A204.1 (cell line): ENCODE measurements around the gene NBEAL1.
"Not testable (repeated sequence)": the region's sequence is repeated elsewhere in the genome, so short reads cannot be mapped to it uniquely, and the experiment has no call there.

ENCODE experiments used
- FAIRE-seq: peaks from 2 replicates; lab custom pipeline; 2012; peaks lifted over from hg19 to GRCh38; lab: Jason Lieb, UNC

NBEAL1 gene

DNA sequence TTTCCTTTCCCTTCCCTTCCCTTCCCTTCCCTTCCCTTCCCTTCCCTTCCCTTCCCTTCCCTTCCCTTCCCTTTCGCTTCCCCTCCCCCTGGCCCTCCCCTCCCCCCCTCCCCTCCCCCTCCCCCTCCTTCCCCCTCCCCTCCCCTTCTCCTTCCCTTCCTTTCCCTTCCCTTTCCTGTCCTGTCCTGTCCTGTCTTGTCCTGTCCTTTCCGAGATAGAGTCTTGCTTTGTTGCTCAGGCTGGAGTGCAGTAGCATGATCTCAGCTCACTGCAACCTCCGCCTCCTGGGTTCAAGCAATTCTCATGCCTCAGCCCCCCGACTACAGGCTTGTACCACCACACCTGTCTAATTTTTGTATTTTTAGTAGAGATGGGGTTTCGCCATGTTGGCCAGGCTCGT lies 24.5 kb downstream of the NBEAL1 start:
- not testable (repeated sequence) for FAIRE-seq

DNA sequence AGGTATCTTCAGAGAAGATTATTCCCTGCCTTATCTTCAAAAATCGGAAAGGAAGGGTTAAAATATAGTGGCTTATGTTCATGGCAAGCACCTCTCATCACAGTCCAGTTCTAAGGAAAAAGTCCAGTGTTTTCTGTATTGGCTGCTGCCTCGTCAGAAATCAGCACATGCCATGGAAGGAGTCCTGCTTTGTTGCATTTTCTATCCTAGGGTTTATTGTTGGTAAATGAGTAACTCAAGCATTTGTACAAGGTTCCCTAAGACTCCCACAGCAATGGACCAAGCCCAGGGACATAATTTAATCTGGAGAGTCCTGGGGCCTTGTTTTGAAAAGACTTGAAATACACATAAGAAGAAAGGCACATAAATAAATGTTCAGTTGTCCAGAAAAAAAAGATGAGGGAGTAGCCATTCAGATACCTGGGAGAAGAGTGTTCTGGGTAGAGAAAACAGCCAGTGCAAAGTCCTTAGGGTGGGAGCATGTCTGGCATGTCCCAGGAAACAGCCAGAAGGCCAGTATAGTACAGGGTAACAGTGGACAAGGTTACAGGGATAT lies 26.4 kb downstream of the NBEAL1 start:
- no peak for FAIRE-seq

DNA sequence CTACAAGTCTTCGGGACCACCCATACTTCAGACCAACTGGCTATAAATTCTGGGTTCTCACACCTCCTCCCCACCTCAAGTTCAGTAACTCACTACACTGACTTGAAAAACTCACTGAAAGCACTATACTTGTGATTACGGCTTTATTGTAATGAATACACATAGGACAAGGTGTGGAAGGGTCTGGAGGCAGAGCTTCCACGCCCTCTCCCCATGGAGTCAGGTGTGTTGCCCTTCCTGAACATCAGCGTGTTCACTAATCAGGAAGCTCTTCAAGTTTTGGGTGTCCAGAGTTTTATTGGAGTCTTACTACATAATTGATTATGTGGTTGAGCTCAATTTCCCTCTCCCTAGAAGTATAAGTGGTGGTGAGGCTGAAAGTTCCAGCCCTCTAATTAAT lies 27.5 kb downstream of the NBEAL1 start:
- no peak for FAIRE-seq

DNA sequence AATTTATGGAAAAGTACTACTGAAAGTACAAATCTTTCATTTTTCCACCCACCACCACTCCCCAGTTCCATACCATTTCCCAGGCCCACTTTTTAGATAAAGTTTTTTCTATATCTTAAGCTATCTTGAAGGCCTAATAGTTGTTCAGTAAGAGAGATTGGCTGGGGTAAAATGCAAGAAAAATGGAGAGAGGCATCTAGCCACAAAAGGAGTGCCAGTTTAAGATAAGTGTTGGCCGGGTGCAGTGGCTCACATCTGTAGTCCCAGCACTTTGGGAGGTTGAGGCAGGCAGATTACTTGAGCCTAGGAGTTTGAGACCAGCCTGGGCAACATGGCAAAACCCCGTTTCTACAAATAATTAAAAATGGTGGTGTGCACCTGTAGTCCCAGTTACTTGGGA lies 28.6 kb downstream of the NBEAL1 start:
- FAIRE-seq: no peak

DNA sequence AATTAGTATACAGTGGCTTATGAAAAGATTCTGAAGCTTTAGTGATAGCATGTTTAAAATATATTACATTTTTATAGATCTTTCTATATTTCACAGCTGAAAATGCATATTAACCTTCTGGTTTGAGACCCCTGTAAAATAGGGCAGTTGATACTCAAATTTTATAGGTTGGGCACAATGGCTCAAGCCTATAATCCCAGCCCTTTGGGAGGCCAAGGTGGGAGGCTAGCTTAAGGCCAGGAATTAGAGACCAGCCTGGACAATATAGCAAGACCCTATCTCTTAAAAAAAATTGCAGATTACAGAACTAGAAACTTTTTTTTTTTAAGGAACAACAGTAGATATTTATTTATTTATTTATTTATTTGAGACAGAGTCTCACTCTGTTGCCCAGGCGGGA lies 31.2 kb downstream of the NBEAL1 start:
- FAIRE-seq: no peak

DNA sequence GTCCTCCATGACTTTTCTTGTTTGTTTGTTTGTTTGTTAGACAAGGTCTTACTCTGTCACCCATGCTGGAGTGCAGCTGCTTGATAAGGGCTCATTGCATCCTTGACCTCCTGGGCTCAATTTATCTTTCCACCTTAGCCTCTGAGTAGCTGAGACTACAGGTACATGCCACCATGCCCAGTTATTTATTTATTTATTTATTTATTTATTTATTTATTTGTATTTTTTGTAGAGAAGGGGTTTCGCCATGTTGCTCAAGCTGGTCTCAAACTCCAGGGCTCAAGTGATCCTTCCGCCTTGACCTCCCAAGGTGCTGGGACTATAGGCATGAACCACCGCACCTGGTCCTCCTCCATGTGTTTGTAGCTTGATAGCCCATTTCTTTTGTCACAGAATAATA lies 37.9 kb downstream of the NBEAL1 start:
- FAIRE-seq: no peak

DNA sequence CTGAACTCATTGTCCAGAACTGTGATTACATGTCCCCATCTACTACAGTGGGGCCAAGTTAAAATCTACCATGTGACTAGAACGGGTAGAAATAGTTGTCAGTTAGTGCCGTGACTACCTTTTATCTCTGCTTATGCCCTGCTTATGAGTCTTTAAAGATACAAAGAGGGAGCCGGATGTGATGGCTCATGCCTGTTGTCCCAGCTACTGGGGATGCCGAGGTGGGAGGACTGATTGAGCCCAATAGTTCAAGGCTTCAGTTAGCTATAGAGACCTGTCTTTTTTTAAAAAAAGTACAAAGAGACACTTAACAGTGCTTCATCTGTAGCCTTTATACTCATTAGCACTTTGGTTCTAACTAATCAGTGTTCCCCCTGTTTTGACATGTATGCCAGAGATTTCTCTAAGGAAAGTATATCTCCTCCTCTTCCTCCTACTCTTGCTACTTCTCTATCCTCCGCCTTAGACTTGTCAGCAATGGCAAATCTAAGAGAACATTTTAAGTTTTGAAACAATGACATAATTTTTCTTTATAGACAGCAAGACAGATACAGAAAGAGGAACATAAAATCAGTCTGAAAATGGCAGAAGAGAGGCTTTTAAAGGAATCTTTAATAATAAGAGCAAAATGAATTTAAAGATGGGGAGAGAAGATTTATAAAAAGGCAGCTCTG lies 45.0 kb downstream of the NBEAL1 start:
- no peak for FAIRE-seq

DNA sequence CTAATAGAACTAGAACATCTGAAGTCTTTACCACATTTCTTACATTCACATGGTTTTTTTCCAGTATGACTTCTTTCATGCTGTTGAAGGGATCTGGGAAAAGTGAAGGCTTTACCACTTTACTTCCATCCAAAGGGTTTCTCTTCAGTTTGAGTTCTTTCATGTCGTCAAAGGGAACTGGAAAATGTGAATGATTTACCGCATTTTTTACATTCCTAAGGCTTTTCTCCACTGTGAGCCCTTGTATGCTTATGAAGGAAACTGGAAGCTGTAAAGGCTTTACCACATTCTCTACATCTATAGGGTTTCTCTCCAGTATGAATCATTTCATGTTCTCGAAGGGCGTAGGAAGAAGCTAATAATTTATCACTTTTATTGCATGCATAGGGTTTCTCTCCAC lies 46.7 kb downstream of the NBEAL1 start:
- FAIRE-seq: no peak

DNA sequence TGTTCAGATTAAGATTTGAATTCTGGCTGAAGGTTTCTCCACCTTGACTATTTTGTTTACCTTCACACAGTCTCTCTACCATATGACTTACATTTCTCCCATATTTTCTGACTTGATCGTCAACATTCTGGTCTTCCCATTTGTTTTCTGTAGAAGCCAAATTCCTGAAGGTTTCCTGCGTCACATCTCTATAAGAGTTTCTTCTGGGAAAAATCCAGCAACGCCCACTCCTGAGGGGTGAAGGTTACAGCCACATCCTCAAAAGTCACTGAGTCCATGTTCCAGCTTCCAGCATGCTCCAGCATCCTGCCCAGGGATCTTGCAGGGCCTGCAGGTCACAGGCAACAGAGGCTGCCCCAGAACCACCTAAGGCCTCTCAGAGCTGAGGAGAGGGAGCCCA lies 47.5 kb downstream of the NBEAL1 start:
- no peak for FAIRE-seq

DNA sequence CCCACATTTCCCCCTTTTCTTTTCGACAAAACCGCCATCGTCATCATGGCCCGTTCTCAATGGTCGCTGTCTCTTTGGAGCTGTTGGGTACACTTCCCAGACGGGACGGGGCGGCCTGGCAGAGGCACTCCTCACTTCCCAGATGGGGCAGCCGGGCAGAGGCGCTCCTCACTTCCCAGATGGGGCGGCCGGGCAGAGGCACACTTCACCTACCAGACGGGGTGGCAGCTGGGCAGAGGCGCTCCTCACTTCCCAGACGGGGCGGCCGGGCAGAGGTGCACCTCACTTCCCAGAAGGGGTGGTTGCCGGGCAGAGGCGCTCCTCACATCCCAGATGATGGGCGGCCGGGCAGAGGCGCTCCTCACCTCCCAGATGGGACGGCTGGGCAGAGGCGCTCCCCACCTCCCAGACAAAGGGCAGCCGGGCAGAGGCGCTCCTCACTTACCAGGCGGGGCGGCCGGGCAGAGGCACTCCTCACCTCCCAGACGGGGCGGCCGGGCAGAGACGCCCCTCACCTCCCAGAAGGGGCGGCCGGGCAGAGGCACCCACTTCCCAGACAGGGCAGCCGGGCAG lies 51.9 kb downstream of the NBEAL1 start:
- FAIRE-seq: not testable (repeated sequence)

DNA sequence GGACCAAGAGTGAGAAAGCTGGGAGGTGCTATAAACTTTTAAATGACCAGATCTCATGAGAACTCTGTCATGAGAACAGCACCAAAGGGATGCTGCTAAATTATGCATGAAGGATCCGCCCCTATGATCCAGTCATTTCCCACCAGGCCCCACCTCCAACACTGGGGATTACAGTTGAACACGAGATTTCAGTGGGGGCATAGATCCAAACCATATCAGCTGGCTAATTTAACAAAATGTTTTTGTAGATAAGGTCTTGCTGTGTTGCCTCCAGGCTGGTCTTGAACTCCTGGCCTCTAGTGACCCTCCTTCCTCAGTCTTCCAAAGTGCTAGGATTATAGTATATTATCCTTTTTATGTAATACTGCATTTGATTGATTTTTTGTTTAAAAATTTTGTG lies 56.0 kb downstream of the NBEAL1 start:
- FAIRE-seq: no peak

DNA sequence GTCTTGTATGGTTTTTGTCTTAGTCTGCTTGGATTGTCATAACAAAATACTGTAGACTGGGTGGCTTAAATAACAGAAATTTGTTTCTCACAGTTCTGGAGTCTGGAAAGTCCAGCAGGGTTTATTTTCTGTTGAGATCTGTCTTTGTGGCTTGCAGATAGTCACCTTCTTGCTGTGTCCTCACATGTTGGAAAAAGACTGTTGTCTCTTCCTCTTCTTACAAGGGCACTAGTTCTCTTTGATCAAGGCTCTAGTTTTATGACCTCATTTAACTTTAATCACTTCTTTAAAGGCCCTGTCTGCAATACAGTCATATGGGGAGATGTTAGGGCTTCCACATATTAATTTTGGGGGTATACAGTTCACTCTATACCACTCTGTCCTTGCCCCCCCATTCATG lies 56.5 kb downstream of the NBEAL1 start:
- FAIRE-seq: no peak

DNA sequence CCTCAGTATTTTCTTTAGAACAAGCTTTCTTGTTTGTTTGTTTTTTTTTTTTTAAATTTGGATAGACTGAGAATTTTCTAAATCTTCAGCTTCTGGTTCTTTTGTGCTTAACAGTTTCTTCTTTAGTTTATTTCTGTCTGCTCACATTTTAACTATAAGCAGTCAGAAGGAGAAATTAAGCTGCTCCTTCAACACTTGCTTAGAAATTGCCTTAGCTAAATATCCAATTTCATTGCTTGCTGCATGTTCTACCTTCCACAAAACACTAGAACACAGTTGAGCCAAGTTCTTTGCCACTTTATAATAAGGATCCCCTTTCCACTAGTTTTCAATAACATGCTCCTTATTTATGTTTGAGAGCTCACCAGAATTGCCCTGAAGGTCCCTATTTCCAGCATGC lies 57.7 kb downstream of the NBEAL1 start:
- no peak for FAIRE-seq

DNA sequence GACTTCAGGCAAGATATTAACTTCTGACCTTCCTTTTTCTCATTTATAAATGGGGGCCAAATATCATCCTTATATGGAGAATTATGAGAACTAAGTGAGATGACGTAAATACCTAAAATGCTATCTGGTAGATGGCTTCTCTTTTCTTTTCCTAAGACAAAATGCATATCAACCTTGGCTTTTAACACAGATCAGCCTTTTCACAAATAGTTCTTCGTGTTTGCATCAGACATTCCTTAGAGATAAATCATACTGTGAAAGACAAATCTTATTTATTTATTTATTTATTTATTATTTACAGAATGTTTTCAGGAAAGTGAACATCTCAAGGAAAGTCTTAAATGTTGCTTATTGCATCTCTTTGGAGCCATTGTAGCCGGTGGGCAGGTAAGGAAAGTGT lies 62.8 kb downstream of the NBEAL1 start:
- no peak for FAIRE-seq

DNA sequence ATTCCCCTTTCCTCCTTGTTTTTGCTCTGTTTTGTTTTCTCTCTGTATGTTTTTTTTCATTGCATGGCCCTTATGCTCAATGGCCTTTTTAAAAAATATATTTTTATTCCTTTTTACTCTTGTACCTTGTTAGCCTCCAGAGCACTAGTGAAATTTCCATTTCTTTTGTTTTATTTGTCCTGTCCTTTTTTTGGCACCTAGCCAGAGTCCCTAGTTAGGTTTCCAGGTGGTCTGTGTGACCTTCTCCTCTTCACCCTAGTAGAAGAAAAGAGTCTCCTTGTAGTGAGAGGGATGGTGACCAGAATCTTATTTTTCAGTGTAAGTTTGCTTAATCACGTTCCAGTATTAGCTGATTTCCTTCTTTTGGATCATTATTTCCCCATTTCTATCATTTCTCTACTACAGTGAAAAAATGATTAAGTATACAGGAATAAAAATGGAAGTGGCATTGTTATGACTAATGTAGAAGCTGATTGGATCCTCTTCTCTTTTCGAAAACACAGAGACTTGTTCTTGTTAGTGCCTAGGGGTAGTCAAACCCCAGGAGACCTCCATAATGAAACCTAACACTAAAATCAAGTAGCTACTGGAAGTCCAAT lies 65.9 kb downstream of the NBEAL1 start:
- FAIRE-seq: no peak

DNA sequence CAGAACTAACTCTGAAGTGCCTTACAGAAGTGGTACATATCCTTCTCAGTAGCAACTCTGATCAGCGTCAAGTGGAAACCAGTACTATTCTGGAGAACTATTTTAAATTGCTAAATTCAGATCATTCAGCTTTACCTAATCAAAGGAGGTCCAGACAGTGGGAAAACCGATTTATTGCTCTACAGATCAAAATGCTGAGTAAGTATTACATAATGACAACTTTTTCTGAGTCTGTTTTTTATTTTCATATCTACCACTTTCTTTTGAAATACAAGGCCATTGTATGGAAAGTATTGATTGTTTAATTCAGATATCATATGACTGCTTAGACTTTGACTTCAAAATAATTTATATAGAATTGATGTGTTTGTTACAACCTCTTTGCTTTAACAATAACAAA lies 68.7 kb downstream of the NBEAL1 start:
- FAIRE-seq: no peak

DNA sequence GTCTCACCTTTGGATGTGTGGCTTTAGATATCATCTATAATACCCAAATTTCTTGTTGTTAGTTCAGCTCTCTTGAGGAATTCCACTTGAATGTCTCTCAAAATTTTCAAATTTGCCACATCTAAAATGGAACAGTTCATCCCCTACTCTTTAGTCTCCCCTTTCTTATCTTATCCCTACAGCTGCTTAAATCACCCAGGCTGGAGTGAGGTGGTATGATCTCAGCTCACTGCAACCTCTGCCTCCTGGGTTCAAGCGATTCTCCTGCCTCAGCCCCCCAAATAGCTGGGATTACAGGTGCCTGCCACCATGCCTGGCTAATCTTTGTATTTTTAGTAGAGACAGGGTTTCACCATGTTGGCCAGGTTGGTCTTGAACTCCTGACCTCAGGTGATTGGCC lies 71.7 kb downstream of the NBEAL1 start:
- not testable (repeated sequence) for FAIRE-seq

DNA sequence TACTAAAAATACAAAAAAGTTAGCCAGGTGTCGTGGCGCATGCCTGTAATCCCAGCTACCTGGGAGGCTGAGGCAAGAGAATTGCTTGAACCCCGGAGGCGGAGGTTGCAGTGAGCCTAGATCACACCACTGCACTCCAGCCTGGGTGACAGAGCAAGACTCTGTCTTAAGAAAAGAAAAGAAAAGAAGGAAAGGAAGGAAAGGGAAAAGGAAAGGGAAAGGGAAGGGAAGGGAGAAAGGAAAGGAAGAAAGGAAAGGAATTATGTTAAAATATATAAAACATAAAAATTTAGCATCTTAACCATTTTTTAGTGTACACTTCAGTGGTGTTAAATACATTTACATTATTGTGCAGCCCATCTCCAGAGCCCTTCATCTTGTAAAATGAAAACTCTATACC lies 76.0 kb downstream of the NBEAL1 start:
- not testable (repeated sequence) for FAIRE-seq

DNA sequence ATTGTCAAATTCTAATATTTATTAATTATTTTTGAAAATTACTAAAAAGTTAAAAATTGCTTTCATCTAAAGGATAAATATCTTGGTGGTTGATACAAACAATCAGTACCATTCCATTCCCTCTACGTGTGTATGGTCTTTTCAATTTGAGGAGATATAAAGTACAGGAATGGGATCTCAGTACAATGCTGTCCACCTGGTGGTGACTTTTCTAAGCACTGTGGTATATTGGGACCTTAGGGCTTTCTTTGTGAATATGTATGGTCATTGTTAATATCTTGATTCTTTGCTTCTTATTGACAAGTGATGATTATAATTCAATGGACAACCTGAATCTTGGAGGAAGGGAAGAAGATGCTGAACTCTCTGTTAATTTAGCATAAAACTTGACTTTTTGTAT lies 83.1 kb downstream of the NBEAL1 start:
- FAIRE-seq: no peak

DNA sequence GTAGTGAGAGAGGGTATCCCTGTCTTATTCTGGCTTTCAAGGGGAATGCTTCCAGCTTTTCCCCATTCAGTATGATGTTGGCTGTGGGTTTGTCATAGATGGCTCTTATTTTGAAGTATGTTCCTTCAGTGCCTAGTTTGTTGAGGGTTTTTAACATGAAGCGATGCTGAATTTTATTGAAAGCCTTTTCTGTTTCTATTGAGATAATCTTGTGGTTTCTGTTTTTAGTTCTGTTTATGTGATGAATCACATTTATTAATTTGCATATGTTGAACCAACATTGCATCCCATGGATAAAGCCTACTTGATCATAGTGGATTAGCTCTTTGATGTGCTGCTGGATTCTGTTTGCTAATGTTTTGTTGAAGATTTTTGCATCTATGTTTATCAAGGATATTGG lies 87.7 kb downstream of the NBEAL1 start:
- not testable (repeated sequence) for FAIRE-seq

DNA sequence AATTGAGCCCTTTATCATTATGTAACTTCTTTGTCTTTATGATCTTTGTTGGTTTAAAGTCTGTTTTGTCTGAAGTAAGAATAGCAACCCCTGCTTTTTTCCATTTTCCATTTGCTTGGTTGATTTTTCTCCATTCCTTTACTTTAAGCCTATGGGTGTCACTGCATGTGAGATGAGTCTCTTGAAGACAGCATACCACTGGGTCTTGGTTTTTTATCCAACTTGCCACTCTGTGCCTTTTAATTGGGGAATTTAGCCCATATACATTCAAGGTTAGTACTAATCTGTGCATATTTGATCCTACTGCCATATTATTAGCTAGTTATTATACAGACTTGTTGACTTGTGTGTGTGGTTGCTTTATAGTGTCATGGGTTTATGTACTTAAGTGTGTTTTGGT lies 89.6 kb downstream of the NBEAL1 start:
- no peak for FAIRE-seq

DNA sequence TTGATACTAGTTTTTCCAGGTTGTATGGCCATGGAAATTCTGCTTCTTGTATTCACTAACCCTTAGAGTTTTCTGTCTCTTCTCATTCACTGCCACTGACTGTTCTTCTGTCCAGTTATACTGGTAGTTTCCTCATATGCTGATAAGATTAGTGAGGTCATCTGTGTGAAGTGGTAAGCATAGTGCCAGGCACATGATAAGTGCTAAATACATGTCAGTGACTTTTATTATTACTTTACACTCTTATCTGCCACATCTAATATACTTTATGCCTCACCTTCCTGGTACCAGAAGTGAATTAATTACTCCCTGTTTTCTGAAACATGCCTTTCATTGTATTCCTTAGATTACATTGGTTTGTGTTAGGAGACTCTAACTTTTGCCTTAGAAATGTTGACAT lies 91.3 kb downstream of the NBEAL1 start:
- no peak for FAIRE-seq

DNA sequence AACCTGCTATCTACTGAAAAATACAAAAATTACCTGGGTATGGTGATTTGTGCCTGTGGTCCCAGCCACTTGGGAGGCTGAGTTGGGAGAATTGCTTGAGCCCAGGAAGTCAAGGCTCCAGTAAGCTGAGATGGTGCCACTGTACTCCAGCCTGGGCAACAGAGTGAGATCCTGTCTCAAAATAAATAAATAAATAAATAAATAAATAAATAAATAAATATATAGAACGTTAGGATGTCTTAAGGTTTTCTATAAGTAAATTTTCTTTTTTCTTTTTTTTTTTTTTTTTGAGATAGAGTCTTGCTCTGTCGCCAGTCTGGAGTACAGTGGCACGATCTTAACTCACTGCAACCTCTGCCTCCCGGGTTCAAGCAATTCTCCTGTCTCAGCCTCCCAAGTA lies 95.8 kb downstream of the NBEAL1 start:
- not testable (repeated sequence) for FAIRE-seq

DNA sequence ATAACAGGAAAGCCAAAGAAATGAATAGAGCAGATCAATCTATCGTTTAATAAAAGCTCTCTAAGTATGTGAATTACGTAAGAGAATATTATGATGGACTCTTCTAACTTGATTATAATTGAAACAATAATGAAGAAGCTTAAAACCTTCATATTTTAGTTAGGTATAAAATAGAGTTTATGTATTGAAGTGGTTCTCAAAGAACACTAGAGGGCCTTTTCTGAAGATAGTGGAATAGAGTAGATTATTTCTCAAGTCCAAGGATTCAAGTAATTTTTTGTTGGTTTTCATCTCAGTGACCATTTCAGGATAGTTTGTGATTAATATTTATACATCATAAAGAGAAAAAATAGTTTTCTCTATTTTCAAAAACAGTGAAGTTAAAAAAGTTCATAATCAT lies 97.7 kb downstream of the NBEAL1 start:
- peak; percentile 55 for FAIRE-seq
